Smooth muscle cell (in vitro differentiated cells): ENCODE measurements around the gene ODAD3. TPM values are rescaled to one million over a fixed set of nuclear protein-coding genes. Genes with fewer than 3 reads are reported as not detected.

Experiments
- DNase-seq: peaks from one replicate; lab custom pipeline; 2025; ENCODE audit not compliant: unreplicated experiment; lab: John Stamatoyannopoulos, UW
- H2AFZ ChIP-seq: fragments of 200-600 bp; sonication (generic); 2 replicates; pipeline ENCODE4 v1.6.0; 2016; ENCODE audit warnings: antibody characterized with exemption, low read depth, mild to moderate bottlenecking
- H3F3A ChIP-seq: fragments of 200-600 bp; sonication (generic); 2 replicates; pipeline ENCODE4 v1.6.0; 2017; ENCODE audit warnings: antibody characterized with exemption, low read depth
- H3K27ac ChIP-seq: fragments of 200-600 bp; sonication (generic); 2 replicates; pipeline ENCODE4 v1.5.1; 2016; ENCODE audit warnings: low read depth, mild to moderate bottlenecking
- H3K27me3 ChIP-seq: fragments of 200-600 bp; sonication (generic); 2 replicates; pipeline ENCODE4 v1.6.1; 2016; ENCODE audit warnings: low read depth, mild to moderate bottlenecking
- H3K36me3 ChIP-seq: fragments of 200-600 bp; sonication (generic); 2 replicates; pipeline ENCODE4 v1.5.1; 2016; ENCODE audit warnings: low read depth
- H3K4me1 ChIP-seq: fragments of 200-600 bp; sonication (generic); 2 replicates; pipeline ENCODE4 v1.5.1; 2016; ENCODE audit warnings: low read depth
- H3K4me2 ChIP-seq: fragments of 200-600 bp; sonication (generic); 2 replicates; pipeline ENCODE4 v1.6.0; 2016; ENCODE audit warnings: mild to moderate bottlenecking
- H3K4me3 ChIP-seq: fragments of 200-600 bp; sonication (generic); 2 replicates; pipeline ENCODE4 v1.5.1; 2016; ENCODE audit warnings: mild to moderate bottlenecking
- H3K79me2 ChIP-seq: fragments of 200-600 bp; sonication (generic); 2 replicates; pipeline ENCODE4 v1.6.0; 2016; ENCODE audit warnings: low read depth, mild to moderate bottlenecking
- H3K9ac ChIP-seq: fragments of 200-600 bp; sonication (generic); 2 replicates; pipeline ENCODE4 v1.6.0; 2016; ENCODE audit warnings: low read depth
- H3K9me3 ChIP-seq: fragments of 200-600 bp; sonication (generic); replicated peaks from 2 replicates; pipeline ENCODE4 v1.5.1; 2016; ENCODE audit warnings: low read depth
- H4K20me1 ChIP-seq: fragments of 200-600 bp; sonication (generic); 2 replicates; pipeline ENCODE4 v1.6.0; 2016; ENCODE audit warnings: low read depth
- CTCF ChIP-seq: fragments of 200-600 bp; sonication (generic); IDR thresholded peaks from 2 replicates; pipeline ENCODE4 v1.5.1; 2017; ENCODE audit warnings: borderline replicate concordance, mild to moderate bottlenecking, antibody characterized with exemption; ENCODE audit not compliant: insufficient read depth, poor library complexity, severe bottlenecking
- WGBS: methylation state at CpG from one replicate; pipeline ENCODE4 v1.1.7; 2016; ENCODE audit warnings: low lambda C conversion rate; 5-methylcytosine and 5-hydroxymethylcytosine counted together
- polyA plus RNA-seq: library from polyadenylated mRNA; unstranded; fragments of >200 nt; fragmentation: Nextera tagmentation; extraction: Ambion mirVana; gene quantifications from 2 replicates; pipeline ENCODE4 v1.2.1, GENCODE V29; 2016
- total RNA-seq: library from RNA; depleted of rRNA; stranded (reverse); fragments of >200 nt; gene quantifications from 2 replicates; pipeline ENCODE4 v1.2.3, GENCODE V29; 2014

Gene ODAD3
- total RNA-seq (1.0 TPM in 1 of 2 replicates, not detected in the other), polyA plus RNA-seq (3.8 and 5.1 TPM in 2 replicates)

GRCh38 chr19:11435057-11435832, at the start of gene ODAD3, which contains the start of gene PRKCSH:
Gene ODAD3 (minus strand): TSS chr19:11435121. CDS start chr19:11435016, 105 bp downstream.
Gene PRKCSH (plus strand): TSS chr19:11435635. CDS start chr19:11436118, 483 bp downstream.
- Histone ChIP-seq H3K4me1 (peaks cover 4% of the 10 kb centered on the region), H3K36me3 (no peaks in the 10 kb centered on the region), H3K4me3 (peak within 1 kb of the TSS; percentile 70), H3K9ac (peak within 1 kb of the TSS; percentile 65), H3F3A (no peaks in the 10 kb centered on the region), H3K79me2 (peaks cover 20% of the 10 kb centered on the region), H3K9me3 (no peaks in the 10 kb centered on the region), H3K4me2 (peak within 1 kb of the TSS; percentile 92), H3K27me3 (no peaks in the 10 kb centered on the region), H3K27ac (peak within 1 kb of the TSS; percentile 78), H4K20me1 (no peaks in the 10 kb centered on the region), H2AFZ (peak within 1 kb of the TSS; percentile 93)
- peak; percentile 99 for DNase-seq
- peak; percentile 71 for TF ChIP-seq CTCF
- WGBS: under 1% methylated on average over 52 of the region's 53 CpGs

- Histone ChIP-seq H2AFZ (no peak overlapping the region), H3K9ac (no peak overlapping the region), H3K27ac (no peak overlapping the region), H3K4me1 (no peaks in the 10 kb centered on the region), H3K4me3 (no peak overlapping the region), H3K27me3 (peaks cover 46% of the 10 kb centered on the region), H4K20me1 (no peaks in the 10 kb centered on the region), H3K9me3 (no peaks in the 10 kb centered on the region), H3F3A (no peaks in the 10 kb centered on the region), H3K36me3 (no peaks in the 10 kb centered on the region), H3K4me2 (no peak overlapping the region), H3K79me2 (no peaks in the 10 kb centered on the region)
- no peak for TF ChIP-seq CTCF
- WGBS: 87% methylated on average over 35 of the region's 57 CpGs
- DNase-seq: no peak
These were observed 48.6 kb upstream of the ODAD3 start for GRCh38 chr19:11483366-11484111.

GRCh38 chr19:11482384-11483050, 47.6 kb upstream of the ODAD3 start:
- peak overlapping the region; percentile 84 for H3K4me2 ChIP-seq
- no peak overlapping the region for H3K9ac ChIP-seq
- TF ChIP-seq CTCF: peak; percentile 84
- H3K79me2 ChIP-seq: no peaks in the 10 kb centered on the region
- peak overlapping the region; percentile 33 for H3K4me3 ChIP-seq
- no peaks in the 10 kb centered on the region for H3K36me3 ChIP-seq
- H3K27me3 ChIP-seq: peaks cover 52% of the 10 kb centered on the region
- H3K27ac ChIP-seq: no peak overlapping the region
- no peaks in the 10 kb centered on the region for H4K20me1 ChIP-seq
- no peaks in the 10 kb centered on the region for H3F3A ChIP-seq
- H3K4me1 ChIP-seq: no peaks in the 10 kb centered on the region
- DNase-seq: peak; percentile 31
- no peak overlapping the region for H2AFZ ChIP-seq
- H3K9me3 ChIP-seq: no peaks in the 10 kb centered on the region
- 5% methylated on average over 47 of the region's 58 CpGs for WGBS
